WTC11 (cell line): ENCODE measurements around the gene BTBD19. TPM values are rescaled to one million over a fixed set of nuclear protein-coding genes. Genes with fewer than 3 reads are reported as not detected.

Experiments
- ATAC-seq: fragments of 200-7000 bp; cut with Tn5 transposase; 2 replicates; pipeline ENCODE4 v1.10.0; 2021; ENCODE audit warnings: mild to moderate bottlenecking, moderate library complexity
- CTCF ChIA-PET: fragments of 300-600 bp; sonication (Branson Sonifier 250); formaldehyde crosslinking; loops from one replicate; lab custom pipeline; 2021; ENCODE audit warnings: antibody characterized with exemption; lab: Charles Lee
- POLR2A ChIA-PET: fragments of 350-600 bp; sonication (Branson Sonifier 250); formaldehyde crosslinking; loops from one replicate; lab custom pipeline; 2021; ENCODE audit warnings: antibody characterized with exemption; lab: Charles Lee
- DNase-seq: peaks from one replicate; pipeline ENCODE4 v3.0.0; 2021; ENCODE audit warnings: low spot score
- H3K27ac Mint-ChIP-seq: 2 replicates; pipeline ENCODE4 v1.8.0; 2021; ENCODE audit warnings: mixed read lengths
- H3K27me3 Mint-ChIP-seq: 2 replicates; pipeline ENCODE4 v1.8.0; 2021; ENCODE audit warnings: low read depth, mild to moderate bottlenecking, moderate library complexity, mixed read lengths
- H3K36me3 Mint-ChIP-seq: 2 replicates; pipeline ENCODE4 v1.8.0; 2021; ENCODE audit warnings: mixed read lengths
- H3K4me1 Mint-ChIP-seq: 2 replicates; pipeline ENCODE4 v1.8.0; 2022; ENCODE audit warnings: mixed read lengths
- H3K4me3 Mint-ChIP-seq: 2 replicates; pipeline ENCODE4 v1.8.0; 2021; ENCODE audit warnings: mild to moderate bottlenecking, moderate library complexity, mixed read lengths
- H3K9me3 Mint-ChIP-seq: 2 replicates; pipeline ENCODE4 v1.8.0; 2021; ENCODE audit warnings: mixed read lengths
- CTCF ChIP-seq: fragments of 200-600 bp; IDR thresholded peaks from 2 replicates; pipeline ENCODE4 v1.8.0; 2022; ENCODE audit warnings: antibody characterized with exemption
- ELF4 ChIP-seq: sonication (generic); formaldehyde crosslinking; IDR thresholded peaks from 2 replicates; pipeline ENCODE4 v1.8.1; 2022; ENCODE audit warnings: low read depth, mild to moderate bottlenecking, moderate library complexity, missing genetic modification reagents
- FOXP4 ChIP-seq: sonication (generic); formaldehyde crosslinking; IDR thresholded peaks from 2 replicates; pipeline ENCODE4 v1.8.0; 2022; ENCODE audit warnings: mild to moderate bottlenecking, missing genetic modification reagents
- GABPB1 ChIP-seq: sonication (generic); formaldehyde crosslinking; IDR thresholded peaks from 2 replicates; pipeline ENCODE4 v1.8.1; 2023; ENCODE audit warnings: mild to moderate bottlenecking, missing genetic modification reagents
- HMGXB4 ChIP-seq: sonication (generic); formaldehyde crosslinking; IDR thresholded peaks from 2 replicates; pipeline ENCODE4 v1.8.1; 2023; ENCODE audit warnings: mild to moderate bottlenecking, moderate library complexity, missing genetic modification reagents
- JUN ChIP-seq: sonication (generic); formaldehyde crosslinking; IDR thresholded peaks from 2 replicates; pipeline ENCODE4 v1.8.0; 2023; ENCODE audit warnings: mild to moderate bottlenecking, missing genetic modification reagents
- MYBL2 ChIP-seq: sonication (generic); formaldehyde crosslinking; IDR thresholded peaks from 2 replicates; pipeline ENCODE4 v1.8.1; 2023; ENCODE audit warnings: mild to moderate bottlenecking, moderate library complexity, missing genetic modification reagents
- NFATC4 ChIP-seq: fragments of 250-450 bp; sonication (Bioruptor Pico); IDR thresholded peaks from 2 replicates; pipeline ENCODE4 v1.9.0; 2021; ENCODE audit warnings: mild to moderate bottlenecking
- NR3C1 ChIP-seq: sonication (generic); formaldehyde crosslinking; conservative IDR thresholded peaks from 2 replicates; pipeline ENCODE4 v1.8.1; 2023; ENCODE audit warnings: low read depth, mild to moderate bottlenecking, missing genetic modification reagents
- OVOL2 ChIP-seq: fragments of 250-450 bp; sonication (Bioruptor Pico); IDR thresholded peaks from 2 replicates; pipeline ENCODE4 v1.9.0; 2021; ENCODE audit warnings: mild to moderate bottlenecking, borderline replicate concordance
- PREB ChIP-seq: sonication (generic); formaldehyde crosslinking; IDR thresholded peaks from 2 replicates; pipeline ENCODE4 v1.8.1; 2022; ENCODE audit warnings: mild to moderate bottlenecking, missing genetic modification reagents, moderate library complexity, borderline replicate concordance
- PRRX2 ChIP-seq: fragments of 250-450 bp; sonication (Bioruptor Pico); IDR thresholded peaks from 2 replicates; pipeline ENCODE4 v1.8.0; 2021; ENCODE audit warnings: mild to moderate bottlenecking
- RELA ChIP-seq: sonication (generic); formaldehyde crosslinking; IDR thresholded peaks from 2 replicates; pipeline ENCODE4 v1.8.1; 2022; ENCODE audit warnings: missing genetic modification reagents, mild to moderate bottlenecking, borderline replicate concordance
- ZMAT4 ChIP-seq: fragments of 250-450 bp; sonication (Bioruptor Pico); IDR thresholded peaks from 2 replicates; pipeline ENCODE4 v1.9.0; 2021; ENCODE audit warnings: mild to moderate bottlenecking
- ZNF138 ChIP-seq: sonication (generic); formaldehyde crosslinking; conservative IDR thresholded peaks from 2 replicates; pipeline ENCODE4 v1.8.1; 2022; ENCODE audit warnings: mild to moderate bottlenecking, moderate library complexity, missing genetic modification reagents
- ZNF219 ChIP-seq: sonication (generic); formaldehyde crosslinking; IDR thresholded peaks from 2 replicates; pipeline ENCODE4 v1.8.0; 2023; ENCODE audit warnings: missing genetic modification reagents, mild to moderate bottlenecking, borderline replicate concordance
- ZNF281 ChIP-seq: sonication (generic); formaldehyde crosslinking; IDR thresholded peaks from 2 replicates; pipeline ENCODE4 v1.8.0; 2023; ENCODE audit warnings: mild to moderate bottlenecking, missing genetic modification reagents
- ZNF396 ChIP-seq: fragments of 250-450 bp; sonication (Bioruptor Pico); IDR thresholded peaks from 2 replicates; pipeline ENCODE4 v1.8.0; 2021; ENCODE audit warnings: mild to moderate bottlenecking, moderate library complexity, borderline replicate concordance
- ZNF416 ChIP-seq: fragments of 250-450 bp; sonication (Bioruptor Pico); IDR thresholded peaks from 2 replicates; pipeline ENCODE4 v1.9.0; 2021; ENCODE audit warnings: mild to moderate bottlenecking, inconsistent platforms
- ZNF425 ChIP-seq: fragments of 250-450 bp; sonication (Bioruptor Pico); conservative IDR thresholded peaks from 2 replicates; pipeline ENCODE4 v1.9.0; 2021; ENCODE audit warnings: mild to moderate bottlenecking
- total RNA-seq: library from RNA; stranded (reverse); gene quantifications from 3 replicates; pipeline ENCODE4 v1.2.3, GENCODE V29; 2021

Gene BTBD19
- total RNA-seq, 1 experiment from 2014 or later = 1.7 TPM

GRCh38 chr1:44787506-44787905 is 20.8 kb upstream of the BTBD19 start:
- no peak for ATAC-seq
- Mint-ChIP-seq H3K4me3 (no peak overlapping the region), H3K27ac (no peak overlapping the region), H3K9me3 (no peaks in the 10 kb centered on the region)
- ChIA-PET POLR2A (interaction anchor here (0.6 to 1.9 kb wide), 4 partner anchors 12 to 211 kb away, joined by 4 to 10 read pairs (median 8); no protein-coding TSS in a partner anchor), CTCF (interaction anchor here (0.8 to 3.7 kb wide), 10 partner anchors 12 to 516 kb away, joined by 3 to 20 read pairs (median 4); partner anchors contain the start of genes BTBD19, DYNLT4, HECTD3 and PLK3)
- DNase-seq = no peak
- no peak for TF ChIP-seq ZMAT4 (CRISPR knock-in tag)
- no peak for TF ChIP-seq HMGXB4
- TF ChIP-seq NFATC4 (CRISPR knock-in tag) = no peak
- no peak for TF ChIP-seq MYBL2 (CRISPR knock-in tag)
- TF ChIP-seq RELA = no peak
- no peak for TF ChIP-seq PRRX2 (CRISPR knock-in tag)
- TF ChIP-seq OVOL2 = no peak
- TF ChIP-seq ZNF396 (CRISPR knock-in tag) = no peak
- no peak for TF ChIP-seq JUN
- TF ChIP-seq NR3C1 (CRISPR knock-in tag) = no peak
- TF ChIP-seq FOXP4 (CRISPR knock-in tag) = no peak
- no peak for TF ChIP-seq ELF4
- no peak for TF ChIP-seq ZNF281 (CRISPR knock-in tag)
- no peak for TF ChIP-seq PREB (CRISPR knock-in tag)
- TF ChIP-seq, all 79 proteins: peak for 0
- no peaks in the 10 kb centered on the region for H3K36me3 Mint-ChIP-seq
- H3K27me3 Mint-ChIP-seq = peaks cover 12% of the 10 kb centered on the region
- H3K4me1 Mint-ChIP-seq = peaks cover 35% of the 10 kb centered on the region

- CTCF ChIA-PET = interaction anchor here (0.7 to 3.7 kb wide), 4 partner anchors 12 to 46 kb away, joined by 4 to 20 read pairs (median 6); partner anchors contain the start of genes BTBD19, DYNLT4, PLK3 and RPS8
- POLR2A ChIA-PET = interaction anchor here (0.6 to 1.9 kb wide), 2 partner anchors 31 to 210 kb away, joined by 4 to 6 read pairs; no protein-coding TSS in a partner anchor
- H3K27me3 Mint-ChIP-seq = peaks cover 12% of the 10 kb centered on the region
- H3K9me3 Mint-ChIP-seq = no peaks in the 10 kb centered on the region
- ATAC-seq = no peak
- H3K4me1 Mint-ChIP-seq = peaks cover 38% of the 10 kb centered on the region
- H3K36me3 Mint-ChIP-seq = no peaks in the 10 kb centered on the region
- no peak within 1 kb of the TSS for H3K27ac Mint-ChIP-seq
- 0 out of 2 replicates have a peak within 1 kb of the TSS, but pooled peaks have one; percentile 3 for H3K4me3 Mint-ChIP-seq
- DNase-seq = no peak
- TF ChIP-seq CTCF (no peak), ZNF416 (CRISPR knock-in tag) (no peak), FOXP4 (CRISPR knock-in tag) (no peak), ZNF138 (CRISPR knock-in tag) (no peak), ZNF425 (CRISPR knock-in tag) (no peak), ZNF219 (CRISPR knock-in tag) (no peak), GABPB1 (CRISPR knock-in tag) (no peak)
Measured at GRCh38 chr1:44788120-44788860, 20.0 kb upstream of the BTBD19 start, which contains the start of gene BEST4. Gene BEST4 (minus strand): TSS chr1:44788170. CDS start chr1:44787705, 465 bp downstream.
